Esophagus squamous epithelium (tissue), 4 donors: ENCODE measurements around the gene BABAM2.

Experiments
- POLR2A ChIP-seq, 4 donors: fragments of 450-650 bp; IDR thresholded peaks; one replicate each; pipeline ENCODE4 v1.6.1; 2017; ENCODE audit warnings: antibody characterized with exemption in 4 of 4, mild to moderate bottlenecking in 4 of 4, moderate library complexity in 3 of 4
- TF ChIP-seq, protein P1 (sequence below), 6 experiments: fragments of 450-650 bp in 4 of 6; fragments of 200-600 bp in 2 of 6; sonication (generic) in 2 of 6; IDR thresholded peaks; one replicate each; pipeline ENCODE4 v1.5.1; 2016 to 2019; ENCODE audit warnings: antibody characterized with exemption in 6 of 6, mild to moderate bottlenecking in 4 of 6, moderate library complexity in 4 of 6

- TF ChIP-seq POLR2A (IDR thresholded peaks at IDR 0.05), result no peak
- TF ChIP-seq, protein P1, sequence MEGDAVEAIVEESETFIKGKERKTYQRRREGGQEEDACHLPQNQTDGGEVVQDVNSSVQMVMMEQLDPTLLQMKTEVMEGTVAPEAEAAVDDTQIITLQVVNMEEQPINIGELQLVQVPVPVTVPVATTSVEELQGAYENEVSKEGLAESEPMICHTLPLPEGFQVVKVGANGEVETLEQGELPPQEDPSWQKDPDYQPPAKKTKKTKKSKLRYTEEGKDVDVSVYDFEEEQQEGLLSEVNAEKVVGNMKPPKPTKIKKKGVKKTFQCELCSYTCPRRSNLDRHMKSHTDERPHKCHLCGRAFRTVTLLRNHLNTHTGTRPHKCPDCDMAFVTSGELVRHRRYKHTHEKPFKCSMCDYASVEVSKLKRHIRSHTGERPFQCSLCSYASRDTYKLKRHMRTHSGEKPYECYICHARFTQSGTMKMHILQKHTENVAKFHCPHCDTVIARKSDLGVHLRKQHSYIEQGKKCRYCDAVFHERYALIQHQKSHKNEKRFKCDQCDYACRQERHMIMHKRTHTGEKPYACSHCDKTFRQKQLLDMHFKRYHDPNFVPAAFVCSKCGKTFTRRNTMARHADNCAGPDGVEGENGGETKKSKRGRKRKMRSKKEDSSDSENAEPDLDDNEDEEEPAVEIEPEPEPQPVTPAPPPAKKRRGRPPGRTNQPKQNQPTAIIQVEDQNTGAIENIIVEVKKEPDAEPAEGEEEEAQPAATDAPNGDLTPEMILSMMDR (IDR thresholded peaks at IDR 0.05), result no peak
These were observed 276.4 kb downstream of the BABAM2 start for GRCh38 chr2:28166956-28167355.
